Measurements from ENCODE around the gene DSC2.
"Not testable (repeated sequence)": the region's sequence is repeated elsewhere in the genome, so short reads cannot be mapped to it uniquely, and the experiment has no call there.

The DSC2 gene

DNA sequence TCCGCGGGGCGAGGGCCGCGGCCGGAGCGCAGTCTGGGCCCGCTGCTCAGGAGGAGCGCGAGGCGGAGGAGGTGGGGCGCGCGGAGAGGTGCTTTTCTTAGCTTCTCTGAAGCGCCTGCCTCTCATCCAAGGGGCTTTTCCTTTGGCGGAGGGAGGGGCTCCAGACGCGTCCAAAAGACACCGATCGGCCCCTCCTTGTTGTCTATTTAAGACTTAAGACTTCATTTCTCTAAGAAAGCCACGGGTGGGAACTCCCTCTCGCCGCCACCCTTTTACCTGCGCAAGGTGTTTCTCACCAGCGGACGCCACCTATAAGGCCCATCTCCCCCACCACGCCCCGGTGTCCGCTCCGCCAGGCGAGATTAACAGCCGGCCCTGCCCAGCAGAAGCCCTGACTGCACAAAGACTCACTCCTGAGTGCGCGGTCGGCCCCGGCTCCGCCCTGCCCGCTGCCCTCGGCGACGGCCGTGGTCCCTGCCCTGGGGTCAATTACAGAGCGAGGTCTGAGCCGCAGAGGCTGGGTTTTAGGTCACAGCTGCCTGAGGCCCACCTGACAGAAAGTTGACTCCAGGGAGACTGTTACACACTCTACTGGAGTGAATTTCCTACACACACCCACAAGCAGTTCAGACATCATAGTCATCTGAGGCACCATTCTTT is at the start of gene DSC2:
DSC2 (minus strand) TSS at position 397 of the 660 bp plus-strand sequence. CDS start 450 bp downstream, outside the sequence.
- DNase-seq = no peak

DNA sequence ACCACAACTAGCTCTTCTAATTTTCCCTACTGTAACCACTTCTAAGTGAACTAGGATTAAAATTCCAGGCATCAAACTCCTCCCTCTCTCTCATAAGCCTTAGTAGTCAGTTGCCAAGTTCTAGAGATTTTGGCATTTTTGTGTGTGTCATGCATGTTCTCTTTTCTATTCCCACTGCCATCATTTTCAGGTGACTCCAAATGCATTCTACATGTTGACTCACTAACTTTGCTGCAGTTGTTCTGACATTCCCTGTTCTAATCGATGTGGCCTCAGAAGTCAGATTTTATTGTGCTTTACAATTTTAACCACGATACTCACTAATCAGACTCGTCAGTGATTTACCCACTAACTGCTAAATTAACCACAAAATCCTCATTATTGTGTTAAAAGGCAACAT is 47.1 kb upstream of the DSC2 start:
- DNase-seq = no peak

DNA sequence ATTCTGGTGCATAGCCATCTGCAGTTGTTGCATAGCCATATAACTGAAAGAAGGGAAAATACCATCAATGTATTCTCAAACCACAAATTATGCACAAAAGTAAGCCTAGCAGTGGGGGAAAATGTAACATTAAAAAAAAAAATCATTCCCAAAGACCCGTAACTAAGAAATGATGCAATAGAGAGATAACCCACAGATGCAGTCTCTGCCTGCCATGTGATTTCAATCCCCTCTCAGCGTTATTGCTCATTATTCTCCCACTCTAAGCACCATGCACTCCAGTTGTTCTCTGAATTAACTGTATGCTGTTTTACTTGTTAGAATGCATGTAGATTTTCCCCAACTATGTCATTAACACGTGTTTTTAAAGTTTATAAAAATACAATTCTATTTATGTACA is 46.4 kb upstream of the DSC2 start:
- DNase-seq = no peak

DNA sequence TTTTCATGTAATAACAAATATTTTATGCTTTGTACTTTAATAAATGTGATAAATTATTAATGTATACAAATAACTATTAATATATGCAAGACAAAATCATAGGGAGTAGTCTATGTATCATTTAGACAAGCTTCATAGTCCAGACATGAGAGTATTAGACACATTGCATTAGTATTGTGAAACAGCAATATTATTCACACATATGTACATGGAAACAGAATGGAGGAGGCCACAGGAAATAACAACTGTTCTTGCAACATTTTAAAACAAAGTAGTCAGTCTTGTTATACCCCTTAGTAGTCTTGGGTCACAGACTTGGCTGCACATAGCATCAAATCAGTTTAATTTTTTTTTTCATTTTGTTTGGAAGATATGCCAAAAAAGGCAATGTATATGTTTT is 44.6 kb upstream of the DSC2 start:
- DNase-seq = no peak

DNA sequence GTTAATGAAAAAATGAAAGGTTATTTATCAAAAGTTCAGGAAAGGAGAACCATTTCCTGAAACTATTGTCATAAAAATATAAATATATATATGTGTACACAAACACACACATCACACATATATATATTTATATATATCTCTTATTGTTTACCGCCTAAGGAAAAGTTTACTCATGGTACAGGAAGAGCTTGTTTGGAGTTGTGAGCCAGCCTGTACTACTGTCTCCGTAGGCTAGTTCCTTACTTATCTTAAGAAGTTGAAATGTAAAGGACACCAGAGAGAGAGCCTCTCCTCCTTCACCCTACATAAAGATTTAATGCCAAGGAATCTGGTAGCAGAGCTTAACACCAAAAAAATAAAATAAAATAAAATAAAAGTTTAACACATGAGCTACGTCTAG is 40.8 kb upstream of the DSC2 start:
- no peak for DNase-seq

DNA sequence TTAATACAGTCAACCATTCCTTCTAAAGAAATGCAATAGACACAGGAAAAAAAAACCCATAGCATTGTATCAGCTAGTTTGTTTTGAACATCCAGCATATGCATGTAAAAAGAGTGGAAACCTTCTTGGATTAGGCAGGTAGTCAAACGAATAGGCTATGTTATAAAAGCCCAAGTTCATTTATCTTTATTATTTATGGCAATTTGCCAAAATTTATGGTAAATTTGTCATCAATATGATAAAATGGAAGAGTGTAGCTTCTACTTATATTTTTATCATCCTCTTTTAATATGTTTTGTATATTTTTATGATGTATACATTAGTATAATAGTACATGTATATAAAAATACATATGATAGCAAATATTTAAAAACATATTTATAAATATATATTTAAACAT is 36.5 kb upstream of the DSC2 start:
- no peak for DNase-seq

DNA sequence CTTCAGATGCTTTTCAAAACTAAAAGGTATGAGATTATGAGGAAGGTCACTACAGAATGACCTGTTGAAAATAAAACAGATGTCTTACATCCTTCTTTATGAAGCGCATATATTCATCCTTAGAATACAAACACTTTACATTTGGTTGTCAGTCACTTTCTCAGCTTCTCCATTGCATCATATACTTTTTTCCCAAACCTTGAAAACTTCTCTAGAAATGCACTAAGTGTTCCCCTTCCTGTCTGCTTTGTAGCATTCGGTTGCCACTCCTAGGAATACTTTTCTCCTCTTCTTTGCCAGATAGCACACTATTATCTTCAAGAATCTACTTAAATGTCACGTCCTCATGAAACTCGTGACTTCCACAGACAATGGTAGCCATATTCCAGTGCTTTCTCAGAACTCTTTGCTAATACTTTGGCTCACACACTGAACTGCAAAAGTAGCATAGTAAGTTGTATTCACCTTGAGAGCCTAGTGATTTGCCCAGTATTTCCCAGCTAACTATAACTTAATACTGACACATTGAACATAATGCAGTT is 32.8 kb upstream of the DSC2 start:
- no peak for DNase-seq

DNA sequence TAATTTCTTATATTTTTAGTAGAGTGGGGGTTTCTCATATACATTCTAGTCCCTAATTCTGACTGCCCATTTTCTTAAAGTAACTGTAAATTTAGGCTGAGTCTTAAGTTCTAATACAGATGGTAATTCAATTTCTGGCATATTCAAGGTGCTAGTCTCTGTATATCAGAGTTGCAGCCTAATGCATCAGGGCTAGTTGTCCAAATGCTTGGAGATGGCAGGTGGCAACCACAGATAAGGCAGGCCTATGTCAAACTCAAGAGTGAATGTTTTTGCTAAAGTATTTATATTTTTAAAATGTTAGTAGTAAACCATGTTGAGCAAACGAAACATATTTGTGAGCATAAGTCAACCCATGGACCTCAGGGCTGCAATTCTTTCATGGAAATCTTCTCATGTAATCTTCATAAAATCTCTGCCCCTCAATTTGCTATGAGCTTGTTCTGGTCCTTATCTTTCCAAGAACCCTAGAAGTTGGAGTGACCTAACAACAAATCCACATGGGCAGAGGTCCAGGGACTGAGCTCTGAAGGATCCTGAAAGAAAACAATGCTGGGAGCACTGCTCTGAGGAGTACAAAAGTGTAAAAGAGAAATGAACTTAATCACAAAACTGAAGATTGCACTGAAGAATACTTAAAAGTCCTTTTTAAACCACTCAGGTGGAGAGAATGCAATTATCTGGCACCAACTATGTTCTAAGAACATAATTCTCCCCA is 27.3 kb upstream of the DSC2 start:
- no peak for DNase-seq

DNA sequence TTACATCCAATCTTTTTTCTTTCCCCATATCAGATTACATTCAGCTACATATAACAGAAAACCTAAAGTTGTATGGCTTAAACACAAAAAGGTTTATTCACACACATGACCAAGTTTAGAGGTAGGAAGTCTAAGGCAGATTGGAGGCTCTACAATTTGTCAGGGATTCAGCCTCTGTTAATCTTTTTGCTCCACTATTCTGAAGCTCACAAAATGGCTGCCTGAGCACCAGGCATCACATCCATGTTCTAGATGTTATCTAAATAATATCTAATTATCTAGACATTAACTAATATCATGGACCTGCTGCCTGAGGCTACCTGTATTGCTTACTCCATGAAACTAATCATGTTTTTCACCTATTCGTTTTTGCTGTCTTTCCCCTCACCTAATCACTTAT is 23.7 kb upstream of the DSC2 start:
- no peak for DNase-seq

DNA sequence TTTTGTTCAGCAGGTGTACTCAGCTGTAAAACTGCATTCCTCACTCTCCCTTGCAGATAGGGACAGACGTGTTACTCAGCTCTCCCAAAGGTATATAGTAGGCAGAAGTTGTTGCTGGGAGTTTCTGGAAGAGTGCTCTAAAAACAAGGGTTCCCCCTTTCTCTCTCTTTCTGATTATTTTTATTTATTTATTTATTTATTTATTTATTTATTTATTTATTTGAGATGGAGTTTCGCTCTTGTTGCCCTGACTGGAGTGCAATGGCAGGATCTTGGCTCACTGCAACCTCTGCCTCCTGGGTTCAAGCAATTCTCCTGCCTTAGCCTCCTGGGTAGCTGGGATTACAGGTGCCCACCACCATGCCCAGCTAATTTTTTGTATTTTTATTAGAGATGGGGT is 20.9 kb upstream of the DSC2 start:
- DNase-seq = not testable (repeated sequence)

DNA sequence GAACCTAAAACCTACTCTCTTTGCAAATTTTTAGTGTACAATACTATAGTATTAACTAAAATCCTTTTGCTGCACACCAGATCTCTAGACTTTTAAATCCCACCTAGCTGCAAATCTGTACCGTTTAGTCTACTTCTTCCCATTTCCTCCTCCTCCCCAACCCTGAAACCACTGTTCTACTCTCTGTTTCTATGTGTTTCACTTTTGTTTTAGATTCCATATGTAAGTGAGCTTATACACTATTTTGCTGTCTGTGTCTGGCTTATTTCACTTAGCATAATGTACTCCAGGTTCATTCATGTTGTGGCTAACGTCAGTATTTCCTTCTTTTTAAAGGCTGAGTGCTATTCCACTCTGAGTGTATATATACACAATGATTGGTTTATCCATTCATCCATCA is 18.4 kb upstream of the DSC2 start:
- no peak for DNase-seq

DNA sequence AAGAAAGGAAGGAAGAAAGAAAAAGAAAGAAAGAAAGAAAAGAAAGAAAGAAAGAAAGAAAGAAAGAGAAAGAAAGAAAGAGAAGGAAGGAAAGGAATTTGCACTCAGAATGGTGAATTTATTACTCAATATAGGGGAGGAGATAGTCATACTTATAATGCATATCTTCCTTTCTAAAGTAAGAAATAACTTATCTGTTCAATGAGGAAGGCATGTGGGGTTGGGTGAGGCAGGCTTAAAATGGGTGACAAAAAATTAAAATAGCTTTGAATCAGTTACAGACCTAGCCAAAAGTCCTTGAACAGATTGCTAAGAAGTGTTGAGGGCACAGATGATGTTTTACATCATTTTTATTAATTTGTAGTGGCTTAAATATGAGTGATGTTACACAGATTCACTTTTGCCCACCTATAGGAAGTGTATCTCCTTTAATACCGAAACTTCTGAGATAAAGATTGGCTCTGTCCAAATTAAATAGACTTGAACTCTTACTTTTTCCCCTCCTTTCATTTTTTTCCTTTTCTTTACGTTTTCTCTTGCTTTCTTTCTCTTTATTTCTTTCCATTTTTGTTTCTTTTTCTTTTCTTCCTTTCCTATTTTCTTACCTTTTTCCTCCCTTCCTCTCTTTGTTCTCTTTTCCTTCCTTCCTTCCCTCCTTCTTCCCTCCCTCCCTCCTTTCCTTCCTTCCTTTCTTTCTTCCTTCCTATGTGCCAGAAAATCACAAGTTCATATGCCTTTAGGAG is 14.8 kb upstream of the DSC2 start:
- DNase-seq = no peak

DNA sequence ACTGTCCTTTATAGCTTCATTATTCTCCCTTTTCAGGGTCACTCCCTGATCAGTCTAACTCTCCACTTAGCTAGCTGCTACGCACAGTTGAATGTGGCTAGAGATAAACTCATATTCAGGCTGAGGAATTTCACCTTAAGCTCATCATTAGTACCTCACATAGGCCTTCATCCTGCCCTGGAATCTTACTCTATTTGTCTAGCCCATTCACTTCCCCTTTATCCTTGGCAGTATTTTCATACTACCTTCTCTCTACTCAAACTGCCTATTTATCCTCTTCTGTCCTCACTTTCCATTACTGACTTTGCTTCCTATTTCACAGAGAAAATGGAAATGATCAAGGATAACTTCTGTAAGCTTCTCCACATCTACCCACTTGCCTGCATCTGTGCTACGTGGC is 10.6 kb upstream of the DSC2 start:
- DNase-seq = no peak

DNA sequence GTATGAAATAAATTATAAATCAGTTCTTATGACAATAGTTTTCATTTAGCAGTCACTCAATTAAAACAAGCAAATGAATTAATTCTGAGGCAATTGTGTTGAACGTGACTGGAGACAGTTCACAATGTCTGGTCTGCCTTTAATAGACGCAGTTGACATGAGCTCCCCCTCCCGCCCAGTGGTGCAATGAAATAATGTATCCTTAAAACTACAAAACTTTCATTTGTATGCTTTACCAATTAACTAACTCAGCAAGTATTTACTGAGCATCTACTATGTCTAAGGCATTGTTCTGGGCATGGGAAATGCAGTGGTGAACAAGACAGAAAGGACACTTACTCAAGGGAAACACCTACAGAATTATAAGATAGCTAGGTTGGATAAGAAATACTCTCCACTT is 3.5 kb upstream of the DSC2 start:
- no peak for DNase-seq

DNA sequence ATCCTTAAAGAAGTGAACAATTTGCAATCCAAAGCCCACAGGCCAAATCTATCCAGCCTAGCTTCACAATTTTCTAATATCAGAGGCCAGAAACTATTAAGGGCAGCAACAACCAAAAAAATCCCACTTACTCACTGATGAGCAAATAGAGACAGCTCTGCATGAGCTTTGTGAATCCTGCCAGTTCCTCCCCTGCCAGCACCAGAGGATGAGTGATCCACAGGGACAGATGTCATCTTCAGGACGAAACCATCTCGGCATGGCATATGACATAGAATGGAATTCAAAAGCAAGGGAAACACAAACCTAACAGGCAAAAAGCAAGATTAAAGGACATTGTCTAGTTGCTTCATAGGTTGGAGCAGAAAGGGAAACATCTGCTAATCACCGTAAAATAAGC is 2.2 kb upstream of the DSC2 start:
- no peak for DNase-seq

DNA sequence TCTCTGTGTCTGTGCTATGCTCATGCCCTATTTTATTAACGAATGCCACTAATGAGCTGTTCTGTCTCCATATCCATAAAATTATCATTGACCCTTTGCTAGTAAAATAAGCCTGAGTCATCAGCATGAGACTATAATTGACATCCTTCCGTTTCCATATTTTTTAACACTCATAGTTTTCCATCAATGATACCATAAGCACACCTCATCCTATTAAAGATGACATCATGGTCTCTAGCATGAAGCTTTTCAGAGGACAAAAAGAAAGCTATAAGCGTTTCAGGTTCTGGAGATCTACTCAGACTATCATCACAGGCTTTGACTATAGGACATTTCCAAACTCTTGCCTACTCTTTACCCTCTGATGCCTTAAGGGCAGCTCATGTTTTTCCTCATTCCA is 1.2 kb upstream of the DSC2 start:
- no peak for DNase-seq

DNA sequence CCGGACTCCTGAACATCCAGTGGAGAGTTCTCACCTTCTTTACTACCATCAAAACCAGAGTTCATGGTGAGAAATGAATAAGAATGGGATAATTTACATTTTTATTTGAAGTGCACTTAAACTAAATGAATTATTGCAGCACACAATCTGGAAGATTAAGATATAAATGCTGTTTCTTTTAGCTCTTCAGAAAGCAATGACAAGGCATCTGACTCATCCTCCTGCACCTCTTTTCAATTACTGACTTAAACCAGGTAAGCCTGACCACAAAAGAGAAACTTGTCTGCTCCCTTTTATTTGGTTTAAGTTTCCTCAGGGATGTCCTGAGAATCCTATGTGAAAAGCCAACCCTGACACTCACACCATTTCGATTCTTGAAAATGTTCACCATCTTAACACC is 720 bp upstream of the DSC2 start:
- no peak for DNase-seq

DNA sequence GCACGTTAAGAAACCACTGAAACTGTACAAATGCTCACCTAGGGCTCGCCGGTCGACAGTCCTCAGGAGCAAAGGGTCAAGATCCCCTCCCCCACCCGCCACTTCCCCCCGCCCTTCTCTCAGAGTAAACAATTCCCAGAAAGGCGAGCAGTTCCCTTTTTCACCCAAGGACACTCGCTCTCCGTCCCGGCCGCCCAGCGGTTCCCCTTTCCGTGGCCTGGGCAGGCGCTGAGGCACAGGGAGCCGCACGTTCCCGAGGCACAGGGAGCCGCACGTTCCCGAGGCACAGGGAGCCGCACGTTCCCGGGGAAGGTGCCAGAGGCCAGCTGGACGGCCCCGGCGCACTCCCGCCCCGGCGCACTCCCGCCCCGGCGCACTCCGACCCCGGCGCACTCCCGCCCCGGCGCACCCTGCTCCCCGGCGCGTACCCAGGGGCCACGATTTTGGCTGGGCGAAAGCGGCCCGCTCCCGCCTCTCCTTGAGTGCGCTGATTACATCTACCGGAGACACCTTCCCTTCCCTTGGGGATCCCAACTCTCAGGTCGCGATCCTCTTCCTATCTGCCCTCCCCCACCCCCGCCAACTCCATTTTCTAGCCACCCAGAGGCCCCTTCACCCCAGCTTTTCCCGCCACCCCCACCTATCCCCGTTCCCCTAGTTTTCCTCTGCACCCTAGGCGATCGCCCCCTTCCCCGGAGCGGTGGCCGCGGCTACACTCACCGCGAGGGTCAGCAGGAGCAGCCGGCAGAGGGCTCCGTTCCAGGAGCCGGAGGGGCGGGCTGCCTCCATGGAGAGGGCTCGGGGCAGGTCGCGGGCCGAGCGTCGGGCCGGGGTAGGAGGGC is 817 bp downstream of the DSC2 start:
- no peak for DNase-seq

DNA sequence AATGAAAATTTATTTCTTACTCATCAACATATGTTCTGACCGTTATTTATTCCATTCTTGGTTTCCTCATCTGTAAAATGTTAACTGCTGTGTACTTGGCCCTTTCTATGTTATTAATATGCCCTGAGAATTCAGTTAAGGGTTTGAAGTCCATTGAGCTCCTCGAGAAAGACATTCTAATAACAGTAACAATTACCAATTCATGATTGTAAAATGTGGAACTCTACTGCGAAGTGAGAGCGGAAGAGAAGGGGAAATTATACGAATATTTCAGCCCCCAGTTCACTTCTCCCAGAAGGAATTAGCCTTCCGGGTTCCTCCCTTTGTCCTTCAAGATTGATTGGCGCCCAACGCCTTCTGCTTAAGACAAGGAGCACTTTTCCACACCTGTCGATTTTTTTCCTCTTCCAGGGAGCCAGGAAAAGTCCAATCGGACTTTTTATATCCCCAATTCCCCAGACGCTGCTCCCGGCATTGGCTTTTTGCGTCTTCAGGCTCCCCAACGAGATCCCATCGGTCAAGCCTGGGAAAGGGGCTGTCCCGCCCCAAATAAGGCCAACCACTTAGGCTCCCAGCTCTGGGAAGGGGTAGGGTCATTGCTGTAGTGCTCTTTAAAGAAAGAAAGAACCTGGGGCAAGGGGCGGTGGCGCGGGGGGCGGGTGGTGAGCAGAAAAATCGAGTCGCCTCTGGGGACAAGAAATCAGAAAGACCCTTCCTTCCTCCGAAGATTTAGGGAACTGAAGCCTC is 1.6 kb downstream of the DSC2 start:
- no peak for DNase-seq

DNA sequence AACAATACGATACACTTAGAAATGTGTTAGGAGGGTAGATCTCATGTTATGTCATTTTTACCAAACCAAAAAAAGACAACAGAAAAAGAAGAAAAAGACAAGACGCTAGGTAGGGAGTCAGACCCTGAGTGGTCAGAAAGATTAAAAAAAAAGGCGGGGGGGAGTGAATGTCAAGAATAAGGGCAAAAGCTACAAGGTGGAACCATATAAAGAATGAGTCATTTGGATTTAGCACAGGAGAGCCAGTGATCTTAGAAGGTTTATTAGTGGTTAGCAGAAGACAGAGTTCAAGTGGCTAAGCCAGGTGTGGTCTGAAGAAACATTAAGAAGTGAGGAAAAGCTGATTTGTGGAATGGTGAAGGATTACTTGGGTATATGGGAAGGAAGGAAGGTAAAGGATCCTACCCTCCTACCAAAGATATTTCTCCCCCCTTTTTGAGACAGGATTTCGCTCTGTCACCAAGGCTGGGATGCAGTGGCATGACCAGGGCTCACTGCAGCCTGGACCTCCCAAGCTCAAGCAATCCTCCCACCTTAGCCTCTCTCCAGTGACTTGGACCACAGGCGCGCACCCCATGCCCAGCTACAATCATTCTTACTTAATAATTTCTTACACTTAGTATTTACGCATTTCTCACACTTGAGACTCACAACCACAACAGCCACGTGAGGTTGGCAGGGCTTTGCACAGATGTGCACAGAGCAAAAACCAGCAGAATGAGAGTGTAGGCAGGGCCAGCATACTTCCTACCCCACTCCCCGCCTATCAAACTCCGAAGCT is 2.6 kb downstream of the DSC2 start:
- DNase-seq = no peak

DNA sequence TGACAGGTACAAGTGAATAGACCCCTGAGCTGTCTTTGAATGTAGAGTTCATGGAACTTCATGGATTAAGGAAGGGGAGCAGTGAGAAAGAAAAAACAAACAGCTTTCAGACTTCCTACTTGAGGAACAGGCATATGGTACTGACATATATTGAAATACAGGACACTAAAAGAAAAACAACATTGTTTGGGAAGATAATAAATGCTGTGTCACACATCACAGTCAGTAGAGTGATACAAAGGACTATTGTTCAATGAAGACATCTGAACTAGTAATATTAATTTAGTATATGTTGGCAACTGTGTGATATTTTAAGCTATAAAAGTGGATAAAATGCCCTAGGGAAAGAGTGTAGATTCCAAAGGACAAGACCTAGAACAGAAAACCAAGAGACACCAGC is 3.3 kb downstream of the DSC2 start:
- no peak for DNase-seq
